NCI-H226 (cell line): ENCODE results near the gene PHACTR1.

Experiments used
- DNase-seq: peaks from one replicate; pipeline ENCODE4 v3.0.0-alpha.2; 2015

The PHACTR1 gene

GRCh38 chr6:12804952-12805645 lies 88.5 kb downstream of the PHACTR1 start:
- no peak for DNase-seq

- no peak for DNase-seq
These were observed 89.6 kb downstream of the PHACTR1 start for GRCh38 chr6:12806136-12806535.

- DNase-seq: no peak
These were observed 90.2 kb downstream of the PHACTR1 start for GRCh38 chr6:12806796-12807195.

GRCh38 chr6:12811519-12811918 lies 95.0 kb downstream of the PHACTR1 start:
- no peak for DNase-seq

GRCh38 chr6:12813321-12813720 lies 96.8 kb downstream of the PHACTR1 start:
- no peak for DNase-seq

GRCh38 chr6:12814015-12814414 lies 97.4 kb downstream of the PHACTR1 start:
- DNase-seq: no peak

GRCh38 chr6:12815089-12815488 lies 98.5 kb downstream of the PHACTR1 start:
- no peak for DNase-seq

GRCh38 chr6:12815884-12816600 lies 99.5 kb downstream of the PHACTR1 start:
- DNase-seq: peak; percentile 49

GRCh38 chr6:12818324-12818723 lies 101.8 kb downstream of the PHACTR1 start:
- no peak for DNase-seq

GRCh38 chr6:12823847-12824246 lies 107.3 kb downstream of the PHACTR1 start:
- no peak for DNase-seq

GRCh38 chr6:12826584-12826983 lies 110.0 kb downstream of the PHACTR1 start:
- DNase-seq: no peak

GRCh38 chr6:12827921-12828320 lies 111.4 kb downstream of the PHACTR1 start:
- DNase-seq: no peak

- DNase-seq: no peak
These were observed 115.7 kb downstream of the PHACTR1 start for GRCh38 chr6:12832226-12832735.

- no peak for DNase-seq
These were observed 119.4 kb downstream of the PHACTR1 start for GRCh38 chr6:12836009-12836408.

- no peak for DNase-seq
These were observed 125.1 kb downstream of the PHACTR1 start for GRCh38 chr6:12841619-12842018.

GRCh38 chr6:12842114-12842513 lies 125.5 kb downstream of the PHACTR1 start:
- DNase-seq: no peak

- no peak for DNase-seq
These were observed 126.1 kb downstream of the PHACTR1 start for GRCh38 chr6:12842658-12843057.

- no peak for DNase-seq
These were observed 128.0 kb downstream of the PHACTR1 start for GRCh38 chr6:12844284-12845223.

- DNase-seq: no peak
These were observed 128.8 kb downstream of the PHACTR1 start for GRCh38 chr6:12845224-12846004.

GRCh38 chr6:12848964-12849808 lies 132.6 kb downstream of the PHACTR1 start:
- DNase-seq: peak; percentile 13

- DNase-seq: no peak
These were observed 133.2 kb downstream of the PHACTR1 start for GRCh38 chr6:12849809-12850198.
